Neuronal stem cell (in vitro differentiated cells): ENCODE measurements around the gene FPR1.

ENCODE experiments used
- DNase-seq: peaks from one replicate; pipeline ENCODE4 v3.0.0-alpha.2; 2013; ENCODE audit warnings: low spot score
- H2AFZ ChIP-seq: one replicate; pipeline ENCODE4 v1.6.1; 2013; ENCODE audit warnings: mild to moderate bottlenecking, low read length, inconsistent platforms
- H2AK5ac ChIP-seq: 2 replicates; pipeline ENCODE4 v1.6.1; 2013; ENCODE audit warnings: low read depth, mild to moderate bottlenecking, inconsistent platforms, low read length, moderate library complexity, mixed read lengths
- H2BK120ac ChIP-seq: 2 replicates; pipeline ENCODE4 v1.6.1; 2013; ENCODE audit warnings: low read depth, mild to moderate bottlenecking, inconsistent platforms, low read length, moderate library complexity, mixed read lengths
- H2BK12ac ChIP-seq: one replicate; pipeline ENCODE4 v1.6.1; 2013; ENCODE audit warnings: low read length, inconsistent platforms
- H2BK15ac ChIP-seq: 2 replicates; pipeline ENCODE4 v1.6.1; 2013; ENCODE audit warnings: mild to moderate bottlenecking, low read length, inconsistent platforms, mixed read lengths
- H2BK5ac ChIP-seq: one replicate; pipeline ENCODE4 v1.6.1; 2013; ENCODE audit warnings: inconsistent platforms, mild to moderate bottlenecking, low read length, moderate library complexity
- H3K14ac ChIP-seq: one replicate; pipeline ENCODE4 v1.6.1; 2013; ENCODE audit warnings: low read length, inconsistent platforms
- H3K18ac ChIP-seq: 2 replicates; pipeline ENCODE4 v1.6.1; 2013; ENCODE audit warnings: low read length, inconsistent platforms
- H3K23ac ChIP-seq: 2 replicates; pipeline ENCODE4 v1.6.1; 2013; ENCODE audit warnings: low read depth, mild to moderate bottlenecking, mixed read lengths, low read length, inconsistent platforms; ENCODE audit not compliant: poor library complexity
- H3K27ac ChIP-seq: replicated peaks from 3 replicates; pipeline ENCODE4 v1.5.1; 2013; ENCODE audit warnings: low read length, inconsistent platforms
- H3K27me3 ChIP-seq, 3 experiments: 2 replicates each; pipeline ENCODE4 v1.6.1; 2013; ENCODE audit warnings: low read length in 3 of 3, mild to moderate bottlenecking in 2 of 3, inconsistent platforms in 1 of 3, low read depth in 1 of 3, mixed read lengths in 1 of 3, moderate library complexity in 1 of 3; ENCODE audit not compliant: control insufficient read depth in 3 of 3, insufficient read depth in 3 of 3
- H3K36me3 ChIP-seq, 2 donors: replicated peaks in 1 of 2; 2 replicates each; pipeline ENCODE4 v1.6.1; 2013; ENCODE audit warnings: low read length in 2 of 2; ENCODE audit not compliant: control insufficient read depth in 2 of 2, insufficient read depth in 2 of 2
- H3K4ac ChIP-seq: 2 replicates; pipeline ENCODE4 v1.6.1; 2013; ENCODE audit warnings: inconsistent platforms, mild to moderate bottlenecking, low read length, moderate library complexity
- H3K4me1 ChIP-seq, 2 donors: 1 replicate in 1 of 2; 2 replicates in 1 of 2; pipeline ENCODE4 v1.6.1; 2013; ENCODE audit warnings: low read length in 2 of 2, low read depth in 1 of 2; ENCODE audit not compliant: control insufficient read depth in 2 of 2, insufficient read depth in 1 of 2
- H3K4me2 ChIP-seq: one replicate; pipeline ENCODE4 v1.6.1; 2013; ENCODE audit warnings: mild to moderate bottlenecking, low read length, inconsistent platforms; ENCODE audit not compliant: insufficient read depth, poor library complexity, severe bottlenecking
- H3K4me3 ChIP-seq, 2 donors: 2 replicates each; pipeline ENCODE4 v1.5.1; 2013; ENCODE audit warnings: low read length in 2 of 2, mild to moderate bottlenecking in 2 of 2, inconsistent platforms in 1 of 2, moderate library complexity in 1 of 2
- H3K79me1 ChIP-seq: one replicate; pipeline ENCODE4 v1.6.1; 2013; ENCODE audit warnings: low read depth, mild to moderate bottlenecking, inconsistent platforms, low read length, moderate library complexity
- H3K9ac ChIP-seq: one replicate; pipeline ENCODE4 v1.6.1; 2013; ENCODE audit warnings: mild to moderate bottlenecking, low read depth, low read length, inconsistent platforms; ENCODE audit not compliant: poor library complexity
- H3K9me3 ChIP-seq, 2 donors: replicated peaks in 1 of 2; 2 replicates each; pipeline versions ENCODE3 to v1.6.1; 2013; ENCODE audit warnings: low read length in 2 of 2, mild to moderate bottlenecking in 2 of 2, inconsistent platforms in 1 of 2, low read depth in 1 of 2, mixed read lengths in 1 of 2, moderate library complexity in 1 of 2; ENCODE audit not compliant: control insufficient read depth in 2 of 2, insufficient read depth in 1 of 2
- H4K8ac ChIP-seq: one replicate; pipeline ENCODE4 v1.6.1; 2013; ENCODE audit warnings: low read depth, mild to moderate bottlenecking, inconsistent platforms, low read length, moderate library complexity
- H4K91ac ChIP-seq: one replicate; pipeline ENCODE4 v1.6.1; 2013; ENCODE audit warnings: low read length, low read depth, mild to moderate bottlenecking, inconsistent platforms; ENCODE audit not compliant: poor library complexity
- WGBS, 2 donors: extraction: QIAGEN DNeasy Blood & Tissue Kit; methylation state at CpG; one replicate each; pipeline ENCODE4 v1.1.7; 2013; ENCODE audit warnings: missing lambda C conversion rate in 2 of 2, mixed read lengths in 1 of 2; ENCODE audit not compliant: insufficient read length in 2 of 2, insufficient replicate concordance in 1 of 2; ENCODE audit errors: extremely low coverage in 2 of 2; 5-methylcytosine and 5-hydroxymethylcytosine counted together

Gene FPR1

GRCh38 chr19:51783372-51783771 lies 31.7 kb upstream of the FPR1 start:
- no peak overlapping the region for H3K4me2 ChIP-seq
- H3K9me3 ChIP-seq = peaks cover 0 to 2% of the 10 kb centered on the region in 2 donors
- no peak overlapping the region for H4K8ac ChIP-seq
- no peak for DNase-seq
- H3K4ac ChIP-seq = no peak overlapping the region
- H3K27me3 ChIP-seq = peaks cover 0 to 7% (median 0%) of the 10 kb centered on the region in 3 experiments
- H3K23ac ChIP-seq = no peak overlapping the region
- no peak overlapping the region for H3K14ac ChIP-seq
- no peak overlapping the region for H3K27ac ChIP-seq
- H3K36me3 ChIP-seq = no peaks in the 10 kb centered on the region
- no peak overlapping the region for H3K9ac ChIP-seq
- no peak overlapping the region for H2BK12ac ChIP-seq
- no peak overlapping the region for H2BK120ac ChIP-seq
- no peak overlapping the region for H2AK5ac ChIP-seq
- no peak overlapping the region for H3K18ac ChIP-seq
- no peak overlapping the region for H4K91ac ChIP-seq
- no peak overlapping the region for H2AFZ ChIP-seq
- H2BK5ac ChIP-seq = no peak overlapping the region
- no peaks in the 10 kb centered on the region for H3K79me1 ChIP-seq
- H2BK15ac ChIP-seq = no peak overlapping the region
- no peak overlapping the region for H3K4me3 ChIP-seq
- no CpG with 5 or more reads among the region's 3 CpGs for WGBS, 2 donors
- no peaks in the 10 kb centered on the region for H3K4me1 ChIP-seq

GRCh38 chr19:51781999-51782398 lies 30.3 kb upstream of the FPR1 start:
- Histone ChIP-seq H3K9ac (no peak overlapping the region), H4K8ac (no peak overlapping the region), H3K18ac (no peak overlapping the region), H3K79me1 (no peaks in the 10 kb centered on the region), H3K4me2 (no peak overlapping the region), H4K91ac (no peak overlapping the region), H3K9me3 (peaks cover 0 to 2% of the 10 kb centered on the region in 2 donors), H3K27ac (no peak overlapping the region), H3K4me3 (no peak overlapping the region), H3K36me3 (no peaks in the 10 kb centered on the region), H2BK5ac (no peak overlapping the region), H2BK120ac (no peak overlapping the region), H2AFZ (no peak overlapping the region), H3K27me3 (peaks cover 0 to 7% (median 0%) of the 10 kb centered on the region in 3 experiments), H3K4ac (no peak overlapping the region), H3K23ac (no peak overlapping the region), H3K4me1 (no peaks in the 10 kb centered on the region), H2BK12ac (no peak overlapping the region), H2BK15ac (no peak overlapping the region), H2AK5ac (no peak overlapping the region), H3K14ac (no peak overlapping the region)
- WGBS, 2 donors = 100% methylated on average over 1 of the region's 3 CpGs; no CpG with 5 or more reads in 1 of the 2 donors
- no peak for DNase-seq

- Histone ChIP-seq H2AK5ac (no peak overlapping the region), H2BK12ac (no peak overlapping the region), H3K79me1 (no peaks in the 10 kb centered on the region), H2BK120ac (no peak overlapping the region), H3K23ac (no peak overlapping the region), H3K18ac (no peak overlapping the region), H3K4me3 (no peak overlapping the region), H3K4me2 (no peak overlapping the region), H3K27ac (no peak overlapping the region), H4K8ac (no peak overlapping the region), H3K14ac (no peak overlapping the region), H3K9me3 (no peaks in the 10 kb centered on the region), H3K27me3 (peaks cover 0 to 7% (median 0%) of the 10 kb centered on the region in 3 experiments), H4K91ac (no peak overlapping the region), H2BK15ac (no peak overlapping the region), H2AFZ (no peak overlapping the region), H3K9ac (no peak overlapping the region), H3K4ac (no peak overlapping the region), H3K36me3 (no peaks in the 10 kb centered on the region), H3K4me1 (no peaks in the 10 kb centered on the region), H2BK5ac (no peak overlapping the region)
- WGBS, 2 donors = no CpG with 5 or more reads among the region's 2 CpGs
- no peak for DNase-seq
These were observed 28.6 kb upstream of the FPR1 start for GRCh38 chr19:51780270-51780669.

- Histone ChIP-seq H2BK15ac (no peak overlapping the region), H2BK120ac (no peak overlapping the region)
- WGBS, 2 donors = no CpG with 5 or more reads among the region's 2 CpGs
These were observed 28.0 kb upstream of the FPR1 start for GRCh38 chr19:51779703-51780102.

More at GRCh38 chr19:51779703-51780102, 28.0 kb upstream of the FPR1 start:
- Histone ChIP-seq H3K4me1 (no peaks in the 10 kb centered on the region), H3K4ac (no peak overlapping the region), H3K27ac (no peak overlapping the region), H3K4me2 (no peak overlapping the region), H3K18ac (no peak overlapping the region), H3K79me1 (no peaks in the 10 kb centered on the region), H3K14ac (no peak overlapping the region), H3K23ac (no peak overlapping the region), H2BK12ac (no peak overlapping the region), H3K27me3 (peaks cover 0 to 7% (median 0%) of the 10 kb centered on the region in 3 experiments), H2AFZ (no peak overlapping the region), H4K91ac (no peak overlapping the region), H3K36me3 (no peaks in the 10 kb centered on the region), H4K8ac (no peak overlapping the region), H3K9ac (no peak overlapping the region), H2AK5ac (no peak overlapping the region), H2BK5ac (no peak overlapping the region), H3K9me3 (no peaks in the 10 kb centered on the region), H3K4me3 (no peak overlapping the region)
- DNase-seq = no peak
